Natural killer cell treated with Interleukin-12 subunit alpha and Interleukin-12 subunit beta and Interleukin-15 and Interleukin-18, amount 100 ng/mL, for 72 hours (primary cell): ENCODE measurements around the gene AGAP9. TPM values are rescaled to one million over a fixed set of nuclear protein-coding genes. Genes with fewer than 3 reads are reported as not detected.
"Not testable (repeated sequence)": the region's sequence is repeated elsewhere in the genome, so short reads cannot be mapped to it uniquely, and the experiment has no call there.

Experiments
- ATAC-seq, 2 donors: fragments of 150-1000 bp; cut with Tn5 transposase in 1 of 2; sonication (Bioruptor Pico), chemical (Tn5 transposase) in 1 of 2; 2 replicates each; pipeline ENCODE4 v1.10.0; 2021
- DNase-seq: peaks from one replicate; pipeline ENCODE4 v3.0.0; 2022; ENCODE audit warnings: low spot score
- H3K27ac Mint-ChIP-seq, 2 donors: 1 replicate in 1 of 2; 2 replicates in 1 of 2; pipeline ENCODE4 v1.8.0; 2022; ENCODE audit warnings: mixed read lengths in 2 of 2, mild to moderate bottlenecking in 1 of 2, moderate library complexity in 1 of 2
- H3K27me3 Mint-ChIP-seq, 2 donors: 1 replicate in 1 of 2; 2 replicates in 1 of 2; pipeline ENCODE4 v1.8.0; 2022; ENCODE audit warnings: mixed read lengths in 2 of 2
- H3K36me3 Mint-ChIP-seq: one replicate; pipeline ENCODE4 v1.8.0; 2022; ENCODE audit warnings: mixed read lengths
- H3K4me1 Mint-ChIP-seq, 2 donors: 1 replicate in 1 of 2; 2 replicates in 1 of 2; pipeline ENCODE4 v1.8.0; 2022; ENCODE audit warnings: low read depth in 2 of 2, mixed read lengths in 2 of 2, mild to moderate bottlenecking in 1 of 2
- H3K4me3 Mint-ChIP-seq: one replicate; pipeline ENCODE4 v1.8.0; 2022; ENCODE audit warnings: mixed read lengths
- H3K9me3 Mint-ChIP-seq: 2 replicates; pipeline ENCODE4 v1.8.0; 2022; ENCODE audit warnings: mixed read lengths
- total RNA-seq, 2 donors: library from RNA; stranded (reverse); gene quantifications; one replicate each; pipeline ENCODE4 v1.2.3, GENCODE V29; 2022

AGAP9 gene
- total RNA-seq, 2 donors from 2014 or later, result 5.1 to 5.3 TPM

DNA sequence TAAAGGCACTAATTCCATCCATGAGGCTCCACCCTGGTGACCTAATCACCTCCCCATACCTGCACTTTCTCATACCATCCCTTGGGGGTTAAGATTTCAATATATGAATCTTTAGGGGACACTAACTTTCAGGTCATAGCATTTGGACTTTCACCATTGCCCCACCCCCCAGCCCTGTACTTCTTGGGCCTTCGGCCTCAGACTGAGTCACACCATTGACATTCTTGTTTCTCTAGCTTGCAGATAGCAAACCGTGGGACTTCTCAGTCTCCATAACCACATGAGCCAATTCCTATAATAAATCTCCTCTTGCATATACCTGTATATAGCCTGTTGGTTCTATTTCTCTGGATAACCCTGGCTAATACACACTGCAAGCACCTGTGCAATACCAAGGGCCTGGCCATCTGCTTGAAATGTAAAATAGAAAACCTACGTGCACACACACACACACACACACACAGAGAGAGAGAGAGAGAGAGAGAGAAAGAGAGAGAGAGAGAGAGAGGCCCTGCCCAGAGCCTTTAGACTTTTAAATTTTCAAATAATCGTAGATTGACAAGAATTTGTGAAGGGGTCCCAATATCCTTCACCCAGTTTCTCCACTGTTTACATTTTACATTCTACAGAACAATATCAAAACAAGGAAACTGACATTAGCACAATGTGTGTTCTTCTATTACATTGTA, 64.8 kb downstream of the AGAP9 start:
- H3K4me3 Mint-ChIP-seq, result no peak overlapping the region
- no peaks in the 10 kb centered on the region for H3K9me3 Mint-ChIP-seq
- peaks cover 0 to 6% of the 10 kb centered on the region in 2 donors for H3K27me3 Mint-ChIP-seq
- ATAC-seq, result no peak
- no peak overlapping the region for H3K27ac Mint-ChIP-seq
- no peaks in the 10 kb centered on the region for H3K36me3 Mint-ChIP-seq
- DNase-seq, result no peak
- no peaks in the 10 kb centered on the region for H3K4me1 Mint-ChIP-seq

DNA sequence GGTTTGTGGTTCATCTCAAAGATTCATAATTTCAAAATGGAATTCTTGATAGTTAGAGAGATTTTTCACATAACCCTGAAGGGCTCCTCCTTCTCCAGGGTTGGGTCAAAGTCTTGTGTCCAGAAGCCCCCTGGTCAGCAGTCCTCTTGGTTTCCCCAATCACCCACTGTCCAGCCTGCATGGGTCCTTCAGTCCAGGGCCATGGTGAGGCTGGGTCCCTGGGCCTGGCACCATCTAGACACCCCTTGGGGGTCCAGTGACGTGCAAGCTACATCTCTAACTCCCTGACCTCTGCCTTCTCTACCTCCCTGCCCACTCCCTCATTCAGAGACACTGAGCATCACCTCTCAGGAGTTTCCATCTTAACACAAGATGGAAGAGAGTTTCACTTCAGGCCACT, 65.6 kb downstream of the AGAP9 start:
- ATAC-seq (no peak), DNase-seq (peak; percentile 23)
- H3K4me3 Mint-ChIP-seq, result no peak overlapping the region
- H3K9me3 Mint-ChIP-seq, result no peaks in the 10 kb centered on the region
- H3K4me1 Mint-ChIP-seq, result no peaks in the 10 kb centered on the region
- H3K27me3 Mint-ChIP-seq, result peaks cover 0 to 9% of the 10 kb centered on the region in 2 donors
- no peaks in the 10 kb centered on the region for H3K36me3 Mint-ChIP-seq
- H3K27ac Mint-ChIP-seq, result no peak overlapping the region

GRCh38 chr10:47457528-47457820, 66.0 kb downstream of the AGAP9 start:
- ATAC-seq, result peak; percentile 15 to 29
- Mint-ChIP-seq H3K4me1 (no peaks in the 10 kb centered on the region), H3K9me3 (no peaks in the 10 kb centered on the region), H3K36me3 (no peaks in the 10 kb centered on the region), H3K4me3 (no peak overlapping the region), H3K27me3 (peaks cover 0 to 9% of the 10 kb centered on the region in 2 donors), H3K27ac (no peak overlapping the region)
- no peak for DNase-seq

- H3K4me3 Mint-ChIP-seq, result no peak overlapping the region
- no peak overlapping the region for H3K27ac Mint-ChIP-seq
- ATAC-seq, result no peak
- no peaks in the 10 kb centered on the region for H3K36me3 Mint-ChIP-seq
- DNase-seq, result peak; percentile 25
- H3K27me3 Mint-ChIP-seq, result peaks cover 0 to 9% of the 10 kb centered on the region in 2 donors
- no peaks in the 10 kb centered on the region for H3K9me3 Mint-ChIP-seq
- no peaks in the 10 kb centered on the region for H3K4me1 Mint-ChIP-seq
Measured at GRCh38 chr10:47456794-47457527, 66.5 kb downstream of the AGAP9 start.

DNA sequence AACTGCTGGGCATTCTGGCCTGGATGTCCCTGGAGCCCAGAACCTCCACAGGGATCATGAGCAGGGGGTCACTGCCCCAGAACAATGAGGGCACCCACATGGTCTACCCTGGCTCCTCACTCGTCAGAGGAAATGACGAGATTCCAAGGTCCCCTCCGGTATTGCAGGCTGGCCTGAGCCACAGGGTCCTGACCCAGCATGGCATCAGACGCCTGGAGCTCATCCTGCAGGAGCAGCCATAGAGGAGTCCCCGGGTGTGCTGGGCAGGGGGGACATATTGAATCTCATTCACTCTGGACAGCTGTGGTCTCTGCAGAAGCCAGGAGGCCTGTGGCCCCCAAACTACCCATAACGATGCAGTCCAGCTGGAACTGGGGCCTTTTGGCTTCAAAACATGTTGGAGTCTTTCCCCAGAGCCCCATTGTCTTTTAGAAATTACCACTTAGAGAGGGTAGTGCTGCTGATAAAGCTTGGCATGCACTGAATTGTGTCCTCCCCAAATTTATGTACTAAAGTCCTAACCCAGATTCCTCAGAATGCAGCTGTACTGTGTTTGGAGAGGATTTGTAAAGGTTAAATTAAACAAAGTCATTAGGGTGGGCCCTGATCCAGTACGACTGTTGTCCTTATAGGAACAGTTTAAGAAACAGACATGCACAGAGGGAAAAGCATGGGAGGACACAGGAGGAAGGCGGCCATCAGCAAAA, 67.2 kb downstream of the AGAP9 start:
- no peaks in the 10 kb centered on the region for H3K9me3 Mint-ChIP-seq
- H3K36me3 Mint-ChIP-seq, result no peaks in the 10 kb centered on the region
- H3K27me3 Mint-ChIP-seq, result peaks cover 0 to 9% of the 10 kb centered on the region in 2 donors
- no peak overlapping the region for H3K4me3 Mint-ChIP-seq
- DNase-seq, result peak; percentile 10
- no peaks in the 10 kb centered on the region for H3K4me1 Mint-ChIP-seq
- H3K27ac Mint-ChIP-seq, result no peak overlapping the region
- ATAC-seq, result no peak

- not testable (repeated sequence) for H3K9me3 Mint-ChIP-seq, H3K36me3 Mint-ChIP-seq, H3K27me3 Mint-ChIP-seq, ATAC-seq, H3K27ac Mint-ChIP-seq, H3K4me1 Mint-ChIP-seq, H3K4me3 Mint-ChIP-seq
- DNase-seq, result peak; percentile 46
Measured at GRCh38 chr10:47455350-47456078, 67.9 kb downstream of the AGAP9 start.

GRCh38 chr10:47454780-47455058, 68.7 kb downstream of the AGAP9 start:
- ATAC-seq (no peak), DNase-seq (peak; percentile 25)
- Mint-ChIP-seq H3K9me3 (no peaks in the 10 kb centered on the region), H3K27ac (no peak overlapping the region), H3K4me1 (no peaks in the 10 kb centered on the region), H3K36me3 (no peaks in the 10 kb centered on the region), H3K4me3 (no peak overlapping the region), H3K27me3 (peaks cover 0 to 9% of the 10 kb centered on the region in 2 donors)

DNA sequence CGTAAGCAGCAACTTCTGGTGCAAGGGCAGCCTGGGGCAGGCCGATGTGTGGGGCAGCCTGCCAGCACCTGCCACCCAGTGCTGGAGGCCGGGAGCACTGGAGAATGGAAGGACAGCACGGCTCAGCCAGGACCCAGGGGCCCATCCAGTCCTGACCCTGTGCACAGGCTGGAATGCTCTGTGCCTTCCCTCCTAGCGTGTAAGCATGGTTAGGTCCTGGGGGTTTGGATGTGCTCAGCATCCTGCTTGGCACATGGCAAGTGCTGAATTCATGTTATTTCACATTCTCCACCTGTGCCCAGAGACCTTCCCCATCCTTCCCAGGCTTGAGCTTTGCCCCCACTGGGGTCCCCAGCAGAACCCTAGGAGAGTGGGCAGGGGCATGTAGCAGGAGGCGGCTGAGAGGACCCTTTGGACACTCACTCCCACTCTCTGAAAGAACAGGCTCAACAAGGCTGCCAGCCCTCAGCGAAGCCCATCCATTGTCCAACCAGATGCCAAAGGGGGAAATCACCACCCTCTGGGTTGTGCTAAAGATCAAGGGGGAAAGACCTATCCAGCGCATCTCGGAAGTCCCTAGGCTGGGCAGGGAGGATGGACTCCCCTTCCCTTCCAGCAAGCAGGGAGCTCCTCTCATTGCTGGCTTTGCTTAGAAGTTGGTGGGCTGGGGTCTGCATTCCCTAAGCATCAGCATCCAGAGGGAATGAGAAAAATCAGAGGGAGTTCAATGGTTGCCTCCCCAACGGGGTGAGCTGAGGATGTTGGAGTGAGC, 69.2 kb downstream of the AGAP9 start:
- no peak for ATAC-seq
- H3K9me3 Mint-ChIP-seq, result no peaks in the 10 kb centered on the region
- H3K36me3 Mint-ChIP-seq, result no peaks in the 10 kb centered on the region
- H3K4me1 Mint-ChIP-seq, result no peaks in the 10 kb centered on the region
- no peak overlapping the region for H3K4me3 Mint-ChIP-seq
- H3K27ac Mint-ChIP-seq, result no peak overlapping the region
- peaks cover 0 to 9% of the 10 kb centered on the region in 2 donors for H3K27me3 Mint-ChIP-seq
- DNase-seq, result peak; percentile 35

- no peak overlapping the region for H3K27ac Mint-ChIP-seq
- ATAC-seq (no peak), DNase-seq (peak; percentile 37)
- H3K4me3 Mint-ChIP-seq, result no peak overlapping the region
- H3K36me3 Mint-ChIP-seq, result no peaks in the 10 kb centered on the region
- peaks cover 4 to 6% of the 10 kb centered on the region in 2 donors for H3K27me3 Mint-ChIP-seq
- peaks cover 0 to 7% of the 10 kb centered on the region in 2 donors for H3K4me1 Mint-ChIP-seq
- H3K9me3 Mint-ChIP-seq, result no peaks in the 10 kb centered on the region
Measured at GRCh38 chr10:47453141-47454007, 70.1 kb downstream of the AGAP9 start.

DNA sequence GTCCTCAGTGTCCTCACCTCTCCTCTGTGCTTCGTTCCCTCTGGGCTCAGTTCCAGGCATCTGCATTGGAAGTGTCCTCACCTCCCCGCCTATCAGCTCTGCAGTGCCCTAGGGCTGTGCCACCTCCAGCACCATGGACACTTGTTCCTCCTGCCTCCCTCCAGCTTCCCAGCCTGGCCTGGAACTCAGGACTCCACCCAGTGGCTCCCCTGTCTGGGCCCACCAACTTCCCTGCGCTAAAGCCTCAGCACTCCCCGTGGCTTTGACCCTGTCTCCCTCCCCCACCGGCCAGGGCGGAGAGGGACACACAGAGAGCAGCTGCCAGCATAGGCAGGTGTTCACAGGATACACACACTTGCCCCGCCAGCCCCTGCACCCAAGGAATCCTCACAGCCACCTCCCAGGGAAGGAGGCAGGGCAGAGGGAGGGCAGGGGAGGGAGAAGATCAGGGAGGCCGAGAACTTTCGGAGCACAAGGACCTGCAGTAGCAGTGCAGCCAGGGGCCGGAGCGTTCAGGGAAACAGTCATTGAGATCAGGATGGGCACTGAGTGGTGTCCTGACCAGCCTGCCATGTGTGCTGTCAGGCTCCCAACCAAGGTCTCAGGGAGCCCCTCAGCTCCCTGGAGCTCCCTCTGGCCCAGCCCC, 70.8 kb downstream of the AGAP9 start:
- DNase-seq (peak; percentile 46), ATAC-seq (no peak)
- Mint-ChIP-seq H3K9me3 (peaks cover 4% of the 10 kb centered on the region), H3K27me3 (peaks cover 4 to 14% of the 10 kb centered on the region in 2 donors), H3K4me1 (peaks cover 0 to 14% of the 10 kb centered on the region in 2 donors), H3K36me3 (no peaks in the 10 kb centered on the region), H3K4me3 (no peak overlapping the region), H3K27ac (no peak overlapping the region)

DNA sequence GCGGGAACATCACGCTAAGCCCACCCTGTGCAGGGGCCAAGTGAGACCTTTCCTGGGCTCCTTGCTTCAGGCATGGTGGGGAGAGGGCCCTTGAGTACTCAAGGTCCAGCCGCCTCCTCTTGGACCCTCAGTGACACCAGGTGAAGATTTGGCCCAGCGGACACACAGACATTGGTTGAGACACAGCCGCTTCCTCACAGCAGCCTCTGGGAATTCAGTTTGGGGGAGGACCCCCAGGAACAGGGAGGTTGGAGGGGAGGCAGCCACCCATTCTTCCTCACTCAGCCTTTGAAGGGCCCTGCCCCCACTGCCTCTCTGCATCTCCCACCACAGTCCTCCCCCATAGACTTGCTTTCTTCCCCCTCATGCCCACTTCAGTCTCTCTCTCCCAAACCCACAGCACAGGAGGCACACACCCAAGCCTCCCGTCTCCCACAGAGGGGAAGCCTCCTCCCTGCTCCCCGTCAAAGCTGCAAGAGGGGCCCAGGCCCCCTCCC, 71.4 kb downstream of the AGAP9 start:
- H3K9me3 Mint-ChIP-seq, result peaks cover 4% of the 10 kb centered on the region
- DNase-seq, result peak; percentile 3
- peaks cover 0 to 14% of the 10 kb centered on the region in 2 donors for H3K4me1 Mint-ChIP-seq
- no peaks in the 10 kb centered on the region for H3K36me3 Mint-ChIP-seq
- H3K4me3 Mint-ChIP-seq, result no peak overlapping the region
- peaks cover 4 to 14% of the 10 kb centered on the region in 2 donors for H3K27me3 Mint-ChIP-seq
- ATAC-seq, result no peak
- no peak overlapping the region for H3K27ac Mint-ChIP-seq
